Neuronal stem cell (in vitro differentiated cells): ENCODE measurements around the gene ZIK1.

Source experiments
- DNase-seq: peaks from one replicate; pipeline ENCODE4 v3.0.0-alpha.2; 2013; ENCODE audit warnings: low spot score
- H2AFZ ChIP-seq: one replicate; pipeline ENCODE4 v1.6.1; 2013; ENCODE audit warnings: mild to moderate bottlenecking, low read length, inconsistent platforms
- H2AK5ac ChIP-seq: 2 replicates; pipeline ENCODE4 v1.6.1; 2013; ENCODE audit warnings: low read depth, mild to moderate bottlenecking, inconsistent platforms, low read length, moderate library complexity, mixed read lengths
- H2BK120ac ChIP-seq: 2 replicates; pipeline ENCODE4 v1.6.1; 2013; ENCODE audit warnings: low read depth, mild to moderate bottlenecking, inconsistent platforms, low read length, moderate library complexity, mixed read lengths
- H2BK12ac ChIP-seq: one replicate; pipeline ENCODE4 v1.6.1; 2013; ENCODE audit warnings: low read length, inconsistent platforms
- H2BK15ac ChIP-seq: 2 replicates; pipeline ENCODE4 v1.6.1; 2013; ENCODE audit warnings: mild to moderate bottlenecking, low read length, inconsistent platforms, mixed read lengths
- H2BK5ac ChIP-seq: one replicate; pipeline ENCODE4 v1.6.1; 2013; ENCODE audit warnings: inconsistent platforms, mild to moderate bottlenecking, low read length, moderate library complexity
- H3K14ac ChIP-seq: one replicate; pipeline ENCODE4 v1.6.1; 2013; ENCODE audit warnings: low read length, inconsistent platforms
- H3K18ac ChIP-seq: 2 replicates; pipeline ENCODE4 v1.6.1; 2013; ENCODE audit warnings: low read length, inconsistent platforms
- H3K23ac ChIP-seq: 2 replicates; pipeline ENCODE4 v1.6.1; 2013; ENCODE audit warnings: low read depth, mild to moderate bottlenecking, mixed read lengths, low read length, inconsistent platforms; ENCODE audit not compliant: poor library complexity
- H3K27ac ChIP-seq: replicated peaks from 3 replicates; pipeline ENCODE4 v1.5.1; 2013; ENCODE audit warnings: low read length, inconsistent platforms
- H3K27me3 ChIP-seq, 3 experiments: 2 replicates each; pipeline ENCODE4 v1.6.1; 2013; ENCODE audit warnings: low read length in 3 of 3, mild to moderate bottlenecking in 2 of 3, inconsistent platforms in 1 of 3, low read depth in 1 of 3, mixed read lengths in 1 of 3, moderate library complexity in 1 of 3; ENCODE audit not compliant: control insufficient read depth in 3 of 3, insufficient read depth in 3 of 3
- H3K36me3 ChIP-seq, 2 donors: replicated peaks in 1 of 2; 2 replicates each; pipeline ENCODE4 v1.6.1; 2013; ENCODE audit warnings: low read length in 2 of 2; ENCODE audit not compliant: control insufficient read depth in 2 of 2, insufficient read depth in 2 of 2
- H3K4ac ChIP-seq: 2 replicates; pipeline ENCODE4 v1.6.1; 2013; ENCODE audit warnings: inconsistent platforms, mild to moderate bottlenecking, low read length, moderate library complexity
- H3K4me1 ChIP-seq, 2 donors: 1 replicate in 1 of 2; 2 replicates in 1 of 2; pipeline ENCODE4 v1.6.1; 2013; ENCODE audit warnings: low read length in 2 of 2, low read depth in 1 of 2; ENCODE audit not compliant: control insufficient read depth in 2 of 2, insufficient read depth in 1 of 2
- H3K4me2 ChIP-seq: one replicate; pipeline ENCODE4 v1.6.1; 2013; ENCODE audit warnings: mild to moderate bottlenecking, low read length, inconsistent platforms; ENCODE audit not compliant: insufficient read depth, poor library complexity, severe bottlenecking
- H3K4me3 ChIP-seq, 2 donors: 2 replicates each; pipeline ENCODE4 v1.5.1; 2013; ENCODE audit warnings: low read length in 2 of 2, mild to moderate bottlenecking in 2 of 2, inconsistent platforms in 1 of 2, moderate library complexity in 1 of 2
- H3K79me1 ChIP-seq: one replicate; pipeline ENCODE4 v1.6.1; 2013; ENCODE audit warnings: low read depth, mild to moderate bottlenecking, inconsistent platforms, low read length, moderate library complexity
- H3K9ac ChIP-seq: one replicate; pipeline ENCODE4 v1.6.1; 2013; ENCODE audit warnings: mild to moderate bottlenecking, low read depth, low read length, inconsistent platforms; ENCODE audit not compliant: poor library complexity
- H3K9me3 ChIP-seq, 2 donors: replicated peaks in 1 of 2; 2 replicates each; pipeline versions ENCODE3 to v1.6.1; 2013; ENCODE audit warnings: low read length in 2 of 2, mild to moderate bottlenecking in 2 of 2, inconsistent platforms in 1 of 2, low read depth in 1 of 2, mixed read lengths in 1 of 2, moderate library complexity in 1 of 2; ENCODE audit not compliant: control insufficient read depth in 2 of 2, insufficient read depth in 1 of 2
- H4K8ac ChIP-seq: one replicate; pipeline ENCODE4 v1.6.1; 2013; ENCODE audit warnings: low read depth, mild to moderate bottlenecking, inconsistent platforms, low read length, moderate library complexity
- H4K91ac ChIP-seq: one replicate; pipeline ENCODE4 v1.6.1; 2013; ENCODE audit warnings: low read length, low read depth, mild to moderate bottlenecking, inconsistent platforms; ENCODE audit not compliant: poor library complexity
- WGBS, 2 donors: extraction: QIAGEN DNeasy Blood & Tissue Kit; methylation state at CpG; one replicate each; pipeline ENCODE4 v1.1.7; 2013; ENCODE audit warnings: missing lambda C conversion rate in 2 of 2, mixed read lengths in 1 of 2; ENCODE audit not compliant: insufficient read length in 2 of 2, insufficient replicate concordance in 1 of 2; ENCODE audit errors: extremely low coverage in 2 of 2; 5-methylcytosine and 5-hydroxymethylcytosine counted together

ZIK1 gene

DNA sequence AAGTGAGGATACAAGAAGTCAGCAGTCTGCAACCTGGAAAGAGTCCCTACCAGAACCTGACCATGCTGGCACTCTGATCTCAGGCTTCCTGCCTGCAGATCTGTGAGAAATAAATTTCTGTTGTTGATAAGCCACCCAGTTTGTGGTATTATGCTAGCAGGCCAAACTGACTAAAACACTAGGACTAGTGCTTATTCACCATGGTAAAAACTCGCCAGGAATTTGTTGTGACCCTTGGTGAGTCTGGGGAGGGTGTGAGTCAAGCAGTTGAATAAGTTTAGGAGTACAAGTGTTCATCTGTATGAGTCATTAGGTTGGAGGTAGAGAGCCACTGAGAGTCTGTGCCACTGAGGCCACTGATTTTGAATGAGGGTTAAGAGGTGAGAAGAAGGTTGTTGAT is 3.6 kb downstream of the ZIK1 start:
- no peak overlapping the region for H2BK120ac ChIP-seq
- H3K79me1 ChIP-seq = peaks cover 12% of the 10 kb centered on the region
- peaks cover 5 to 11% of the 10 kb centered on the region in 2 donors for H3K4me1 ChIP-seq
- no peak overlapping the region for H3K18ac ChIP-seq
- no peak overlapping the region for H4K91ac ChIP-seq
- peaks cover 76 to 89% of the 10 kb centered on the region in 2 donors for H3K9me3 ChIP-seq
- no peak overlapping the region for H2AFZ ChIP-seq
- WGBS, 2 donors = no CpG with 5 or more reads among the region's 1 CpG
- no peak overlapping the region for H2BK12ac ChIP-seq
- H2BK15ac ChIP-seq = no peak overlapping the region
- H2AK5ac ChIP-seq = no peak overlapping the region
- no peak overlapping the region for H3K23ac ChIP-seq
- peaks cover 61 to 78% of the 10 kb centered on the region in 2 donors for H3K36me3 ChIP-seq
- no peak overlapping the region for H3K9ac ChIP-seq
- no peak overlapping the region for H2BK5ac ChIP-seq
- peaks cover 0 to 2% (median 0%) of the 10 kb centered on the region in 3 experiments for H3K27me3 ChIP-seq
- H3K4me3 ChIP-seq = no peak overlapping the region
- H4K8ac ChIP-seq = no peak overlapping the region
- H3K27ac ChIP-seq = no peak overlapping the region
- H3K14ac ChIP-seq = no peak overlapping the region
- no peak for DNase-seq
- no peak overlapping the region for H3K4ac ChIP-seq
- no peak overlapping the region for H3K4me2 ChIP-seq

DNA sequence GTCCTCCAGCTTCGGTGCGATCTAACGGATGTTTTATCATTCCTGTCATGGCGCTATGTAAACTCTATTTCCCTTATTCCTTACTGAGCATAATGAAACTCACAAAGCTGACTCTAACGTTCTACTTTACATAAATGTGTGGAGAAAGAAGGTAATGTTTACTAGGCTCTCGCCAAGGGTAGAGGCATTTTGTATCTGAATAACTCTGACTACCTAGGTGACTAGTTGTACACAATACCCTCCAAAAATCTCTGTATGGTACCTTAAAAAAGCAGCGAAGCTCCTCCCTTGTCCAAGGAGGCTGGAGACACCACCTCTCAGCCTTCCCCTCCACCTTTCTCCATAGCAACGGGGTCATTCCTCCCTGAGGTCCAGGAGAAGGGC is 15.4 kb downstream of the ZIK1 start:
- no peak for DNase-seq
- no peak overlapping the region for H2BK5ac ChIP-seq

DNA sequence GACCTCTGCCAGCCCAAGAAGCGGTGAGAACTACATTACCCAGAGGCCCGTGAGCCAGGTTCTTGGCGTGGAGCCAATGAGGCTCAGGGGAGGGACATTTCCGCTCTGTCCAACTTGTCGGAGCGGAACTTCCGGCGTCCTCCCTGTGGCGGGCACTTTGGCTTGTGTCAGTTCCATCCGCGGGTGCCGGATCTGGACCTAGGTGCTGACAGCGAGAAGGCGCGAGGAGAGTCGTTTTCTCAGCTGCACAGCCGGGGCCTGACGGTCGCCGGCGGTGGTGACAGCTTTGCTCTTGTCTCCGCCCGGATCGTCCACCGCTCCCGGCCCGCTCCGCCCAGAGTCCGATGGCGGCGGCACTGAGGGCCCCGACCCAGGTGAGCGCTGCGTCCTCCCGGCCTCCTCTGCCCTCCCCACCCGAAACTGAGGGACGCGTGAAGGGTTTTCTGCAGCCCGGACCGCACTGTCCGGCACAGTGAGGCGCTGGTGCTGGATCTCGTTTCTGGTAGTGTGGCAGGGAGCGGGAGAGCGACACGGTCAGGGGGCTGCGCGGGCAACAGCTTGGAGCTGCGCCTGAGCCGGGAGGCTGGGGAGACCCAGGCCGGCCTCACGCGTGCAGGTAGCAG is 15.9 kb downstream of the ZIK1 start, which contains the start of gene ZNF530:
ZNF530 (plus strand) TSS at position 125 of the 623 bp plus-strand sequence. CDS start 4,461 bp downstream, outside the sequence.
- H2AFZ ChIP-seq = peak within 1 kb of the TSS; percentile 97
- peak within 1 kb of the TSS; percentile 90 for H3K9ac ChIP-seq
- no peak within 1 kb of the TSS for H2BK15ac ChIP-seq
- H2BK120ac ChIP-seq = no peak within 1 kb of the TSS
- H3K79me1 ChIP-seq = peaks cover 6% of the 10 kb centered on the region
- no peak within 1 kb of the TSS for H2BK5ac ChIP-seq
- peak within 1 kb of the TSS; percentile 97 for H3K4me3 ChIP-seq
- peak within 1 kb of the TSS; percentile 77 for H3K23ac ChIP-seq
- H3K9me3 ChIP-seq = peaks cover 0 to 5% of the 10 kb centered on the region in 2 donors
- peak within 1 kb of the TSS; percentile 84 for H3K18ac ChIP-seq
- H2BK12ac ChIP-seq = no peak within 1 kb of the TSS
- H3K27me3 ChIP-seq = no peaks in the 10 kb centered on the region
- peaks cover 3 to 28% of the 10 kb centered on the region in 2 donors for H3K36me3 ChIP-seq
- peak within 1 kb of the TSS; percentile 82 for H3K14ac ChIP-seq
- H2AK5ac ChIP-seq = peak within 1 kb of the TSS; percentile 71
- peak; percentile 80 for DNase-seq
- H4K8ac ChIP-seq = no peak within 1 kb of the TSS
- peaks cover 4 to 5% of the 10 kb centered on the region in 2 donors for H3K4me1 ChIP-seq
- H3K4me2 ChIP-seq = peak within 1 kb of the TSS; percentile 87
- H4K91ac ChIP-seq = no peak within 1 kb of the TSS
- H3K4ac ChIP-seq = no peak within 1 kb of the TSS
- no peak within 1 kb of the TSS for H3K27ac ChIP-seq
- no CpG with 5 or more reads among the region's 53 CpGs for WGBS, 2 donors

More for the DNA sequence above, 15.4 kb downstream of the ZIK1 start:
- Histone ChIP-seq H3K9ac (no peak overlapping the region), H3K18ac (no peak overlapping the region), H3K14ac (no peak overlapping the region), H4K8ac (no peak overlapping the region), H3K79me1 (peaks cover 6% of the 10 kb centered on the region), H2AFZ (peak overlapping the region; percentile 97), H2BK15ac (no peak overlapping the region), H3K4me2 (peak overlapping the region; percentile 29), H4K91ac (no peak overlapping the region), H3K4ac (no peak overlapping the region), H3K36me3 (peaks cover 3 to 23% of the 10 kb centered on the region in 2 donors), H3K23ac (no peak overlapping the region), H3K4me3 (peak overlapping the region; percentile 97), H3K27ac (no peak overlapping the region), H2BK12ac (no peak overlapping the region), H3K27me3 (no peaks in the 10 kb centered on the region), H3K4me1 (peaks cover 4 to 5% of the 10 kb centered on the region in 2 donors), H3K9me3 (peaks cover 0 to 5% of the 10 kb centered on the region in 2 donors), H2AK5ac (no peak overlapping the region), H2BK120ac (no peak overlapping the region)
- no CpG with 5 or more reads among the region's 8 CpGs for WGBS, 2 donors

DNA sequence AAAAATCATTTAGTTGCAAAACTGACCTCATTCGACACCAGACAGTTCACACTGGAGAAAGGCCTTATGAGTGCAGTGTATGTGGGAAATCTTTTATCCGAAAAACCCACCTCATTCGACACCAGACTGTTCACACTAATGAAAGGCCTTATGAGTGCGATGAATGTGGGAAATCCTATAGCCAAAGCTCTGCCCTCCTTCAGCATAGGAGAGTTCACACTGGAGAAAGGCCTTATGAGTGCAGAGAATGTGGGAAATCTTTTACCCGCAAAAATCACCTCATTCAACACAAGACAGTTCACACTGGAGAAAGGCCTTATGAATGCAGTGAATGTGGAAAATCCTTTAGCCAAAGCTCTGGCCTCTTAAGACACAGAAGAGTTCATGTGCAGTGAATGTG is 23.0 kb downstream of the ZIK1 start:
- Histone ChIP-seq H3K9me3 (peaks cover 5 to 6% of the 10 kb centered on the region in 2 donors), H3K4me2 (no peak overlapping the region), H3K36me3 (peaks cover 21 to 65% of the 10 kb centered on the region in 2 donors), H3K79me1 (no peaks in the 10 kb centered on the region), H2BK120ac (no peak overlapping the region), H3K18ac (no peak overlapping the region), H2BK5ac (no peak overlapping the region), H2AFZ (no peak overlapping the region), H4K8ac (no peak overlapping the region), H2BK15ac (no peak overlapping the region), H2BK12ac (no peak overlapping the region), H4K91ac (no peak overlapping the region), H3K27me3 (no peaks in the 10 kb centered on the region), H3K14ac (no peak overlapping the region), H3K4me1 (no peaks in the 10 kb centered on the region), H3K9ac (no peak overlapping the region), H3K4ac (no peak overlapping the region), H3K4me3 (no peak overlapping the region), H2AK5ac (no peak overlapping the region), H3K27ac (no peak overlapping the region), H3K23ac (no peak overlapping the region)
- WGBS, 2 donors = no CpG with 5 or more reads among the region's 5 CpGs
- no peak for DNase-seq
